Hepatocyte (in vitro differentiated cells): ENCODE measurements around the gene SOX8.

Experiments
- EZH2 ChIP-seq: fragments of 200-600 bp; sonication (generic); IDR thresholded peaks from 2 replicates; pipeline ENCODE4 v1.6.1; 2016; ENCODE audit warnings: antibody characterized with exemption, mild to moderate bottlenecking, borderline replicate concordance
- TF ChIP-seq, protein P1 (sequence below): fragments of 200-600 bp; sonication (generic); IDR thresholded peaks from 2 replicates; pipeline ENCODE4 v1.5.1; 2016; ENCODE audit warnings: antibody characterized with exemption, mild to moderate bottlenecking; ENCODE audit not compliant: poor library complexity

DNA sequence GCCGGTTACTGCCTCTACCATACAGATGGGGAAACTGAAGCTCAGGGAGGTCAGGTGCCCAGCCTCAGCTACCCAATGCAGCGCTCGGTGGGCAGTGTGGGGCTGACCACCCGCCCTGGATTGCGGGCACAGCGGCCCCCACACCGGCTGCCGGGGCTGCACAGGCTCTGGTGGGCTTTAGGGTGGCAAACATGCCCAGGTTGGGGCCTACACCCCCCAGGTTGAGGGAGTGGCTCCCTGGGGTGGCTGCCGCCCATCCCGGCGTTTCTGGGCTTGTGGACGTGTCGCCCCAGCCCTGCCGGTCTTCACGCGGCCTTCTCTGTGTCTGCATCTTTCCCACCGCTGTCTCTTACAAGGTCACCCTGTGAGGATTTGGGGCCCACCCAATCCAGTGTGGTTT, 50.1 kb downstream of the SOX8 start:
- TF ChIP-seq, protein P1, sequence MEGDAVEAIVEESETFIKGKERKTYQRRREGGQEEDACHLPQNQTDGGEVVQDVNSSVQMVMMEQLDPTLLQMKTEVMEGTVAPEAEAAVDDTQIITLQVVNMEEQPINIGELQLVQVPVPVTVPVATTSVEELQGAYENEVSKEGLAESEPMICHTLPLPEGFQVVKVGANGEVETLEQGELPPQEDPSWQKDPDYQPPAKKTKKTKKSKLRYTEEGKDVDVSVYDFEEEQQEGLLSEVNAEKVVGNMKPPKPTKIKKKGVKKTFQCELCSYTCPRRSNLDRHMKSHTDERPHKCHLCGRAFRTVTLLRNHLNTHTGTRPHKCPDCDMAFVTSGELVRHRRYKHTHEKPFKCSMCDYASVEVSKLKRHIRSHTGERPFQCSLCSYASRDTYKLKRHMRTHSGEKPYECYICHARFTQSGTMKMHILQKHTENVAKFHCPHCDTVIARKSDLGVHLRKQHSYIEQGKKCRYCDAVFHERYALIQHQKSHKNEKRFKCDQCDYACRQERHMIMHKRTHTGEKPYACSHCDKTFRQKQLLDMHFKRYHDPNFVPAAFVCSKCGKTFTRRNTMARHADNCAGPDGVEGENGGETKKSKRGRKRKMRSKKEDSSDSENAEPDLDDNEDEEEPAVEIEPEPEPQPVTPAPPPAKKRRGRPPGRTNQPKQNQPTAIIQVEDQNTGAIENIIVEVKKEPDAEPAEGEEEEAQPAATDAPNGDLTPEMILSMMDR, result no peak
- no peak for TF ChIP-seq EZH2
